ENCODE measurements around the gene SPAAR.

DNA sequence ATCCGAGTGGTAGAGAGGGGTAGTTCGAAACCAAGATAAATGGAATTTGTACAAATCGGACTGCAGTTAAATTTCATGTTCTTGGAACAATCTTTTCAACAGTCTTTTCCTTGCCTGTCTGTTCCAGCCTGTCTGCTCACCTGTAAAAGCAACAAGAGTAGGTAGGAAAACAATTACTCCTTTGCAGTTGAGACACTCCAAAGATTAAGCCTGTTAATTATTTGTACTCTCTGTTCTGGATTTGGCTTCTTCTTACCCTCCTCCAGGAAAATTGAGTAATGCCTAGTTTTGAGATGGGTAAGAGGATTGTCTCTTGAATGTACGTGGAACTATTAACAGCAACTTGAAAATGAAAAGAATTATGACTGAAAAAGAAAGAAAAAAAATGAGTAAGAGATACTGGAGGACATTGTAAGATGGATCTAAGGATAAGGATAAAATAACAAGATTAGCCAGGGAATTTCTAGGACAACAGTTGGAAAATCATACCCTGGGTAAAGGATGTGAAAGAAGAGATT is 24.3 kb downstream of the SPAAR start:
- TF ChIP-seq CREB5 (CRISPR knock-in tag; IDR thresholded peaks at IDR 0.05; ENCODE audit: low read depth) (no peak), ZFP3 (CRISPR knock-in tag; IDR thresholded peaks at IDR 0.05) (no peak), ARNTL (CRISPR knock-in tag; IDR thresholded peaks at IDR 0.05; ENCODE audit: borderline replicate concordance, low read depth) (no peak), ZFP30 (CRISPR knock-in tag; IDR thresholded peaks at IDR 0.05) (no peak), RARB (CRISPR knock-in tag; IDR thresholded peaks at IDR 0.05) (no peak), TOX (CRISPR knock-in tag; IDR thresholded peaks at IDR 0.05; ENCODE audit: borderline replicate concordance) (no peak), ESRRG (CRISPR knock-in tag; IDR thresholded peaks at IDR 0.05) (no peak), PATZ1 (CRISPR knock-in tag; IDR thresholded peaks at IDR 0.05; ENCODE audit: borderline replicate concordance) (no peak), ZNF70 (CRISPR knock-in tag; IDR thresholded peaks at IDR 0.05) (no peak), OSR1 (CRISPR knock-in tag; IDR thresholded peaks at IDR 0.05) (no peak), TCF4 (CRISPR knock-in tag; IDR thresholded peaks at IDR 0.05; ENCODE audit: borderline replicate concordance) (no peak)
- TF ChIP-seq, protein P1, sequence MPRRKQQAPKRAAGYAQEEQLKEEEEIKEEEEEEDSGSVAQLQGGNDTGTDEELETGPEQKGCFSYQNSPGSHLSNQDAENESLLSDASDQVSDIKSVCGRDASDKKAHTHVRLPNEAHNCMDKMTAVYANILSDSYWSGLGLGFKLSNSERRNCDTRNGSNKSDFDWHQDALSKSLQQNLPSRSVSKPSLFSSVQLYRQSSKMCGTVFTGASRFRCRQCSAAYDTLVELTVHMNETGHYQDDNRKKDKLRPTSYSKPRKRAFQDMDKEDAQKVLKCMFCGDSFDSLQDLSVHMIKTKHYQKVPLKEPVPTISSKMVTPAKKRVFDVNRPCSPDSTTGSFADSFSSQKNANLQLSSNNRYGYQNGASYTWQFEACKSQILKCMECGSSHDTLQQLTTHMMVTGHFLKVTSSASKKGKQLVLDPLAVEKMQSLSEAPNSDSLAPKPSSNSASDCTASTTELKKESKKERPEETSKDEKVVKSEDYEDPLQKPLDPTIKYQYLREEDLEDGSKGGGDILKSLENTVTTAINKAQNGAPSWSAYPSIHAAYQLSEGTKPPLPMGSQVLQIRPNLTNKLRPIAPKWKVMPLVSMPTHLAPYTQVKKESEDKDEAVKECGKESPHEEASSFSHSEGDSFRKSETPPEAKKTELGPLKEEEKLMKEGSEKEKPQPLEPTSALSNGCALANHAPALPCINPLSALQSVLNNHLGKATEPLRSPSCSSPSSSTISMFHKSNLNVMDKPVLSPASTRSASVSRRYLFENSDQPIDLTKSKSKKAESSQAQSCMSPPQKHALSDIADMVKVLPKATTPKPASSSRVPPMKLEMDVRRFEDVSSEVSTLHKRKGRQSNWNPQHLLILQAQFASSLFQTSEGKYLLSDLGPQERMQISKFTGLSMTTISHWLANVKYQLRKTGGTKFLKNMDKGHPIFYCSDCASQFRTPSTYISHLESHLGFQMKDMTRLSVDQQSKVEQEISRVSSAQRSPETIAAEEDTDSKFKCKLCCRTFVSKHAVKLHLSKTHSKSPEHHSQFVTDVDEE (CRISPR knock-in tag; IDR thresholded peaks at IDR 0.05): no peak
